Effector memory CD4-positive, alpha-beta T cell (primary cell): ENCODE measurements around the gene CRTAC1.

Experiments
- DNase-seq, 3 donors: peaks; one replicate each; pipeline ENCODE4 v3.0.0-alpha.2; 2020
- H3K27ac ChIP-seq: 2 replicates; pipeline ENCODE4 v1.7.0; 2013; ENCODE audit warnings: mild to moderate bottlenecking, low read length, moderate library complexity; ENCODE audit not compliant: insufficient read depth, poor library complexity, severe bottlenecking
- H3K27me3 ChIP-seq: replicated peaks from 2 replicates; pipeline ENCODE4 v1.7.0; 2013; ENCODE audit warnings: mild to moderate bottlenecking, low read length; ENCODE audit not compliant: insufficient read depth, control insufficient read depth, poor library complexity, severe bottlenecking
- H3K36me3 ChIP-seq: 2 replicates; pipeline ENCODE4 v1.7.0; 2013; ENCODE audit warnings: mild to moderate bottlenecking, low read length, moderate library complexity; ENCODE audit not compliant: control insufficient read depth, insufficient read depth
- H3K4me1 ChIP-seq: 2 replicates; pipeline ENCODE4 v1.7.0; 2013; ENCODE audit warnings: low read length, mild to moderate bottlenecking; ENCODE audit not compliant: control insufficient read depth, insufficient read depth, poor library complexity, severe bottlenecking
- H3K4me3 ChIP-seq: 2 replicates; pipeline ENCODE4 v1.7.0; 2013; ENCODE audit warnings: low read length, low read depth, mild to moderate bottlenecking; ENCODE audit not compliant: insufficient read depth, poor library complexity, severe bottlenecking
- H3K9me3 ChIP-seq: 2 replicates; pipeline ENCODE4 v1.7.0; 2013; ENCODE audit warnings: mild to moderate bottlenecking, low read length, moderate library complexity; ENCODE audit not compliant: control insufficient read depth

CRTAC1 gene

DNA sequence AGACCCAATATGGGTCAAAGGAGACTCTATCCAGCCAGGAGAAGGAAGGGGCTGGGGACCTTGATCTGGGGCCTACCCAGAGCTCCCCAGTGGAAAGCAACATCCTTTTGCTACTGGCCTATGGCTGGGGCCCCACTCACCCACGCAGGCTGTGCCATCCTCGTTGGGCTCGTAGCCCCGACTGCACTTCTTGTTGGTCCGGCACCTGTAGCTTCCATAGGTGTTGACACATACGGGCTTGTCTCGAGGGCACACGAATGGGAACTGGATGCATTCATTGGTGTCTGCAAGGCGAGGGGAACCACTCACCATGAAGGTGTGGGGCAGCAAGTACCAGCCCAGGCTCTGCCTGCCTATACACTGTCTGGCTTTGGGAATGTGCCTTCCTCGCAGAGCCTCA lies 150.3 kb downstream of the CRTAC1 start:
- no peak for DNase-seq
- Histone ChIP-seq H3K27me3 (no peaks in the 10 kb centered on the region), H3K4me1 (no peaks in the 10 kb centered on the region), H3K36me3 (no peaks in the 10 kb centered on the region), H3K9me3 (no peaks in the 10 kb centered on the region), H3K4me3 (no peak overlapping the region), H3K27ac (no peak overlapping the region)

DNA sequence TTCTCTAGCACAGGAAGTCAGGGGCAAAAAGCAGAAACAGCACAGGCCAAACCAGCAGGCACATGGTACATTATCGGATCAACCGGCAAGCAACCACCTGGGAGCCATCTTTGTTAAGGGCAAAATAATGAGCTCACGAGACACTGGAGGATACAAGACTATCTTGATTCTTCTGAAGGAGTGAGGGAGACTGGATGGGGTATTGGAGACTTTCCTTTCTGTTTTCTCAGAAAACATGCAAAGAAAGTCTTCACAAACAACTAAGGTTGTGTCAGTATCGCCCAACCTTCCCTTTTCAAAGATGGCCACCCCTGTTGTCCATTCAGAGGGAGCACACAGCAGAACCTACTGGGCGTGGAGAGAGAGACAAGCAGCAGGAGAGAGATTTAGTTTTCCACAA lies 151.2 kb downstream of the CRTAC1 start:
- Histone ChIP-seq H3K27me3 (no peaks in the 10 kb centered on the region), H3K36me3 (no peaks in the 10 kb centered on the region), H3K9me3 (no peaks in the 10 kb centered on the region), H3K4me3 (no peak overlapping the region), H3K4me1 (no peaks in the 10 kb centered on the region), H3K27ac (no peak overlapping the region)
- DNase-seq, result no peak

DNA sequence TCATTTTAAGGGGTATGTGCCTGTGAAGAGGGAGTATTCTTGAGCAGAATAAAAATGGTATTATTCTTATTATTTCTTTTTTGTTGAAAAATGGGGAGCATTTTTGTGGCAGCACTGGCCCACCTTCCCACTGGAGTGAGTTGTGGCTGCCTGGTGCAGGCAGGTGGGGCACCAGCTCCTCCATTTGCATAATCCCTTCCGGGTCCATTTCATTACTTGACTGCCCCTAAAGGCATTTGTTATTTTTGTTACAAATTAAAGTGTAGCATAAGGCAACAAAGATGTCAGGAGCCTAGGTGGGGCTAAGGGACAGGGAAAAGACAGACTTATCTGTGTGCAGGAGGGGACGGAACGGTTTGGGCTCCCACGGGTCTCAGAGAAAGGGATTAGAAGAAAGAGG lies 154.0 kb downstream of the CRTAC1 start:
- Histone ChIP-seq H3K27me3 (no peaks in the 10 kb centered on the region), H3K27ac (no peak overlapping the region), H3K4me1 (no peaks in the 10 kb centered on the region), H3K4me3 (no peak overlapping the region), H3K9me3 (no peaks in the 10 kb centered on the region), H3K36me3 (no peaks in the 10 kb centered on the region)
- DNase-seq, result no peak

- Histone ChIP-seq H3K4me1 (no peaks in the 10 kb centered on the region), H3K27ac (no peak overlapping the region), H3K4me3 (no peak overlapping the region), H3K9me3 (no peaks in the 10 kb centered on the region), H3K36me3 (no peaks in the 10 kb centered on the region), H3K27me3 (no peaks in the 10 kb centered on the region)
- no peak for DNase-seq
These were observed 155.0 kb downstream of the CRTAC1 start for GRCh38 chr10:97875391-97875790.

- H3K27me3 ChIP-seq, result no peaks in the 10 kb centered on the region
- no peaks in the 10 kb centered on the region for H3K36me3 ChIP-seq
- DNase-seq, result no peak
- H3K9me3 ChIP-seq, result no peaks in the 10 kb centered on the region
- peaks cover 5% of the 10 kb centered on the region for H3K4me1 ChIP-seq
- no peak overlapping the region for H3K27ac ChIP-seq
- no peak overlapping the region for H3K4me3 ChIP-seq
These were observed 156.1 kb downstream of the CRTAC1 start for GRCh38 chr10:97874332-97874731.

GRCh38 chr10:97873569-97873968 lies 156.9 kb downstream of the CRTAC1 start:
- no peak overlapping the region for H3K27ac ChIP-seq
- DNase-seq, result no peak
- H3K4me1 ChIP-seq, result peaks cover 11% of the 10 kb centered on the region
- H3K36me3 ChIP-seq, result no peaks in the 10 kb centered on the region
- no peaks in the 10 kb centered on the region for H3K9me3 ChIP-seq
- H3K4me3 ChIP-seq, result no peak overlapping the region
- no peaks in the 10 kb centered on the region for H3K27me3 ChIP-seq

- H3K4me3 ChIP-seq, result no peak overlapping the region
- no peak overlapping the region for H3K27ac ChIP-seq
- H3K4me1 ChIP-seq, result peaks cover 11% of the 10 kb centered on the region
- DNase-seq, result no peak
- no peaks in the 10 kb centered on the region for H3K27me3 ChIP-seq
- H3K36me3 ChIP-seq, result no peaks in the 10 kb centered on the region
- H3K9me3 ChIP-seq, result no peaks in the 10 kb centered on the region
These were observed 159.4 kb downstream of the CRTAC1 start for GRCh38 chr10:97870990-97871389.

DNA sequence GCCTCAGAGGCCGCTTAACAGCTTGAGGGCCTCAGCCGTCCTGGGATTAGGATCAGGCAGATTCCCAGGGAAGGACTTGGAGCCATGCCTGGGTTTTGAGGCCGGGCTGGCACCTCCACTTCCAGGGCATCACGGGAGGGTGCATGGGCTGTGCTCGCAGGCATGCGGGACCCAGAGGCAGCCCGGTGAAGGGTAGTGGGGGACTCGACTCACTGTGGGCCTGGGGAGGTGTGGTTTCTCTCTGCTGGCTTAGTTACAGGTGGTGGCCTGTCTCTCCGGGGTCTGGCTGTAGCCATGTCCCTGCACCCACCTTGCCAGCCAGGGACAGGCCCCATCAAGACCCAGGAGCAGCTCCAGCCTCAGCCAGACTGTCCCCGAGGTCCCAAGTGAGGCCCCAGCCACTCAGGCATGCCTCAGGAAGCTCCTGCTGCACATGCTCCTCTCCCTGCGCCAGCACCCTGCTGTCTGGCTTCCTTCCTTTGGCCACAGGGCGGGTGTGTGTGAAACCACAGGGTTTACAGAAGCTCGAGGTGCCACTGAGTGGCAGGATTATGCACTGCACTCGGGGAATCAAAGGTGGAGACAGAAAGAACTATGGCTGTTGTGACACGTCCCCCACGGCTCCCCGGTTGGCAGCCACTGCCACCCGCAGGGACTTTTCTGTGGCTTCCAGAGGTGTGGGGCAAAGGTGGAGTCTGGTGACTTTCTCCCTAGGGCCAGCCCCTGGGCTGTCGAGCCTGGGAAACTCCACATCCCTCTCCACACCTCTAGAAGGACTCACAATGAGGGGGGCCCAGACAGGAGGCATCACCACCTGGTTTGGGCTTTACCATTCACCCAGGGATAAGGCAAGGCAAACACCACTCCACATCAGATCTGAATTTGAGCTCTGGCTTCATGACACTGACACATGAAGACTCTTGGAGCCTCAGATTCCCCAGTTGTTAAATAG lies 161.1 kb downstream of the CRTAC1 start:
- H3K27ac ChIP-seq, result no peak overlapping the region

DNA sequence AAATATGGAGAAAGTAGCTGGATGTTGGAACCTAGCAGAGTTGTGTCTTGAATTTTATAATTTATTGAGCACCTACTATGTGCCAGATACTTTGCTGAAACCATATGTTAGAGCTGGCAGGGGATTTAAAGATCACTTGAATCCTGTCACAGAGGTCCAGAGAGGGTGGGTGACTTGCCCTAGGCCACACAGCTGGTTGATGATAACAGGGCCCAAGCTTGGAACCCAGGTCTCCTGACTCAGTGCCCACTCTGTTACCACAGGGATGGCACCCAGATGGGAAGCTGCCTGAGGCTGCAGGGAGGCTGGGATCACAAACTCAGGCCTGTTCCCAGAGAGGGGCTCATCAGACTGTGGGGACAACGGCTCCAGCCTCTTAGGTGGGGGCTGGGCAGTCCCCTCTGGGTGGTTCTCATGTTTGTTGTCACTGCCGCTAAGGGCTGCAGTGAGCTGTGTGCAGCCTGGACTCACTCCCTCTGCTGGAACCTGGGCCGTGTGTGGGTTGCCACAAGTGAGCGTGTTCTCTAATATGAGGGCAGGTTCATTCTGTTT lies 162.2 kb downstream of the CRTAC1 start:
- no peak overlapping the region for H3K27ac ChIP-seq
- H3K4me1 ChIP-seq, result peaks cover 11% of the 10 kb centered on the region
- no peaks in the 10 kb centered on the region for H3K27me3 ChIP-seq
- no peaks in the 10 kb centered on the region for H3K9me3 ChIP-seq
- peaks cover 9% of the 10 kb centered on the region for H3K36me3 ChIP-seq
- no peak overlapping the region for H3K4me3 ChIP-seq
- no peak for DNase-seq

More for the DNA sequence above, 161.1 kb downstream of the CRTAC1 start:
- no peaks in the 10 kb centered on the region for H3K9me3 ChIP-seq
- no peak overlapping the region for H3K4me3 ChIP-seq
- H3K27me3 ChIP-seq, result no peaks in the 10 kb centered on the region
- H3K4me1 ChIP-seq, result peaks cover 11% of the 10 kb centered on the region
- peaks cover 9% of the 10 kb centered on the region for H3K36me3 ChIP-seq
- peak; percentile 67 to 72 (median 70) for DNase-seq

DNA sequence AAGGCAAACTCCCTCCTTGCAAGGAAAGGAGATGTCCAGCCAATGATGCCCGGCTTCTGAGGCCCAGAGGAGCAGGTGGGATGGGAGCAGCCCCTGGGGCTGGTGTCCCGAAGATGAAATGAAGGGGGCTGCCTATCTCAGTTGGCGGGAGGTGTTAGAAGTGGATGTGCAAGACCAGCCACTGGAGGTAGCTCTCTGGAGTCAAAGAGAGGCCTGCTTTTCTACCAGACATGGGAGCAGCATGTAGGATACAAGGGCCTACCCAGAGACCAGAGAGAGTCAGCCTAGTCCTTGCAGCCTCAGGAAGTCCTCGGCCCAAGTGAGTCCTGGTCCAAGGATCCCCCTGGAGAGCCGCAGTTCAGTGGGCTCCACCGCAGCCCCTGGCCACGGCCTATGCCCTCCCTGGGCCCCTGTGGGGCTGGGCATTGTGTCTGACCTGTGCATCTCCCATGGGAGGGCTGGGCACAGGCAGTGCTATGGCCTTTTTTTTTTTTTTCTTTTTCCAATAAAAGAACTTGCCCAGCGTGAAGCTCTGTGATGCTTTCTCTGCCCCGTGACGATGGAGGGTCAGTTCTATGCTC lies 163.1 kb downstream of the CRTAC1 start:
- no peaks in the 10 kb centered on the region for H3K9me3 ChIP-seq
- no peaks in the 10 kb centered on the region for H3K27me3 ChIP-seq
- no peak overlapping the region for H3K27ac ChIP-seq
- peaks cover 11% of the 10 kb centered on the region for H3K4me1 ChIP-seq
- DNase-seq, result no peak
- H3K4me3 ChIP-seq, result no peak overlapping the region
- H3K36me3 ChIP-seq, result peaks cover 13% of the 10 kb centered on the region
